SK-N-SH (cell line): ENCODE data around the gene ETS2. TPM values are rescaled to one million over a fixed set of nuclear protein-coding genes. Genes with fewer than 3 reads are reported as not detected.

ENCODE experiments used
- CTCF ChIA-PET: fragments of 300-600, 350-600 bp; formaldehyde crosslinking; extraction: SDS; loops from one replicate; lab custom pipeline; 2021; lab: Yijun Ruan, JAX
- POLR2A ChIA-PET: fragments of 350-600 bp; sonication (Branson Sonifier 250); formaldehyde crosslinking; extraction: SDS; loops from one replicate; lab custom pipeline; 2020; ENCODE audit warnings: antibody characterized with exemption, inconsistent platforms; lab: Yijun Ruan, JAX
- DNase-seq: peaks from one replicate; pipeline ENCODE4 v3.0.0; 2012
- H2AFZ ChIP-seq: fragments of 200-600 bp; sonication (generic); 2 replicates; pipeline ENCODE4 v1.8.1; 2016; ENCODE audit warnings: antibody characterized with exemption, mild to moderate bottlenecking, low read depth
- H3F3A ChIP-seq: fragments of 200-600 bp; sonication (generic); replicated peaks from 2 replicates; pipeline ENCODE3; 2016; ENCODE audit warnings: antibody characterized with exemption, mild to moderate bottlenecking; ENCODE audit not compliant: insufficient read depth
- H3K27ac ChIP-seq, 2 experiments: fragments of 200-500 bp in 1 of 2; fragments of 200-600 bp in 1 of 2; sonication (Bioruptor generic) in 1 of 2; sonication (generic), shearing (Covaris generic) in 1 of 2; 2 replicates each; pipeline versions ENCODE4 v1.5.1 to v1.6.1; 2014 to 2016; ENCODE audit warnings: low read depth in 2 of 2, inconsistent platforms in 1 of 2, low read length in 1 of 2, mild to moderate bottlenecking in 1 of 2, mixed read lengths in 1 of 2
- H3K27me3 ChIP-seq: fragments of 200-600 bp; sonication (generic), shearing (Covaris generic); 2 replicates; pipeline ENCODE4 v1.6.1; 2016; ENCODE audit warnings: mixed run types; ENCODE audit not compliant: insufficient read depth
- H3K36me3 ChIP-seq, 2 experiments: fragments of 200-500 bp in 1 of 2; fragments of 200-600 bp in 1 of 2; sonication (Bioruptor generic) in 1 of 2; sonication (generic) in 1 of 2; replicated peaks in 1 of 2; 2 replicates each; pipeline versions ENCODE3 to v1.5.1; 2014 to 2016; ENCODE audit warnings: low read length in 1 of 2, mild to moderate bottlenecking in 1 of 2; ENCODE audit not compliant: insufficient read depth in 2 of 2, control insufficient read depth in 1 of 2
- H3K4me1 ChIP-seq, 2 experiments: fragments of 200-500 bp in 1 of 2; fragments of 200-600 bp in 1 of 2; sonication (Bioruptor generic) in 1 of 2; sonication (generic), shearing (Covaris generic) in 1 of 2; 2 replicates each; pipeline versions ENCODE4 v1.5.1 to v1.6.1; 2014 to 2016; ENCODE audit warnings: low read depth in 1 of 2, low read length in 1 of 2, mixed run types in 1 of 2; ENCODE audit not compliant: insufficient read depth in 2 of 2, control insufficient read depth in 1 of 2
- H3K4me2 ChIP-seq: fragments of 200-600 bp; sonication (generic), shearing (Covaris generic); 2 replicates; pipeline ENCODE4 v1.6.1; 2017; ENCODE audit warnings: mixed run types
- H3K4me3 ChIP-seq, 2 experiments: fragments of 200-500 bp in 1 of 2; fragments of 200-600 bp in 1 of 2; sonication (Bioruptor generic) in 1 of 2; sonication (generic), shearing (Covaris generic) in 1 of 2; 2 replicates each; pipeline versions ENCODE4 v1.5.1 to v1.8.1; 2014 to 2016; ENCODE audit warnings: low read depth in 2 of 2, inconsistent platforms in 1 of 2, low read length in 1 of 2, mild to moderate bottlenecking in 1 of 2, mixed read lengths in 1 of 2, moderate library complexity in 1 of 2
- H3K79me2 ChIP-seq: fragments of 200-600 bp; sonication (generic); 2 replicates; pipeline ENCODE4 v1.8.1; 2017; ENCODE audit warnings: mild to moderate bottlenecking; ENCODE audit not compliant: insufficient read depth
- H3K9ac ChIP-seq: fragments of 200-600 bp; sonication (generic); 2 replicates; pipeline ENCODE4 v1.6.1; 2017; ENCODE audit warnings: mixed run types
- H3K9me2 ChIP-seq: fragments of 200-600 bp; sonication (generic); 2 replicates; pipeline ENCODE4 v1.6.1; 2017; ENCODE audit warnings: mixed run types
- H3K9me3 ChIP-seq: fragments of 200-600 bp; sonication (generic); 2 replicates; pipeline ENCODE4 v1.6.1; 2017; ENCODE audit warnings: mixed run types, mild to moderate bottlenecking, moderate library complexity
- H4K20me1 ChIP-seq: fragments of 200-600 bp; sonication (generic); 2 replicates; pipeline ENCODE4 v1.6.1; 2017; ENCODE audit warnings: mild to moderate bottlenecking, mixed run types; ENCODE audit not compliant: insufficient read depth
- CHD2 ChIP-seq: fragments of 150-350 bp; IDR thresholded peaks from 2 replicates; pipeline ENCODE4 v1.6.1; 2018; ENCODE audit warnings: low read length; ENCODE audit not compliant: partially characterized antibody
- EP300 ChIP-seq, 2 experiments: IDR thresholded peaks; 2 replicates each; pipeline versions ENCODE4 v1.4.0 to v1.6.1; 2012; ENCODE audit warnings: borderline replicate concordance in 1 of 2, low read depth in 1 of 2, low read length in 1 of 2
- EZH2phosphoT487 ChIP-seq: fragments of 200-600 bp; sonication (generic); IDR thresholded peaks from 2 replicates; pipeline ENCODE4 v1.6.1; 2017; ENCODE audit warnings: low read depth, mixed run types, mild to moderate bottlenecking, antibody characterized with exemption, moderate library complexity, borderline replicate concordance
- FOXJ3 ChIP-seq: sonication (generic); formaldehyde crosslinking; IDR thresholded peaks from 2 replicates; pipeline ENCODE4 v1.5.1; 2020; ENCODE audit warnings: mild to moderate bottlenecking, missing genetic modification reagents
- FOXM1 ChIP-seq: IDR thresholded peaks from 2 replicates; pipeline ENCODE4 v1.4.0; 2012; ENCODE audit warnings: low read depth, mild to moderate bottlenecking
- MXI1 ChIP-seq: IDR thresholded peaks from 2 replicates; pipeline ENCODE4 v1.6.1; 2012; ENCODE audit warnings: mild to moderate bottlenecking, low read depth, low read length, improper control_type of control experiment
- NFIC ChIP-seq: IDR thresholded peaks from 2 replicates; pipeline ENCODE4 v1.4.0; 2012; ENCODE audit warnings: borderline replicate concordance
- NRF1 ChIP-seq: IDR thresholded peaks from 2 replicates; pipeline ENCODE4 v1.6.1; 2012; ENCODE audit warnings: low read depth, mild to moderate bottlenecking, low read length
- PBX3 ChIP-seq: IDR thresholded peaks from 2 replicates; pipeline ENCODE4; 2012
- POLR2AphosphoS5 ChIP-seq: IDR thresholded peaks from 2 replicates; pipeline ENCODE4 v1.6.1; 2012; ENCODE audit warnings: low read depth, low read length
- RCOR1 ChIP-seq: fragments of 150-350 bp; IDR thresholded peaks from 2 replicates; pipeline ENCODE4 v1.6.1; 2017; ENCODE audit warnings: antibody characterized with exemption, low read length
- RXRA ChIP-seq: IDR thresholded peaks from 2 replicates; pipeline ENCODE4 v1.4.0; 2012; ENCODE audit warnings: low read depth, mild to moderate bottlenecking, borderline replicate concordance
- SMC3 ChIP-seq: IDR thresholded peaks from 2 replicates; pipeline ENCODE4 v1.6.1; 2012; ENCODE audit warnings: low read depth, low read length, improper control_type of control experiment
- TAF1 ChIP-seq: IDR thresholded peaks from 2 replicates; pipeline ENCODE4 v1.6.1; 2012; ENCODE audit warnings: low read depth, mild to moderate bottlenecking, low read length, moderate library complexity, borderline replicate concordance
- TCF12 ChIP-seq: IDR thresholded peaks from 2 replicates; pipeline ENCODE4 v1.4.0; 2012
- TEAD4 ChIP-seq: IDR thresholded peaks from 2 replicates; pipeline ENCODE4 v1.4.0; 2012; ENCODE audit warnings: mild to moderate bottlenecking, borderline replicate concordance; ENCODE audit not compliant: insufficient read depth
- USF1 ChIP-seq: IDR thresholded peaks from 2 replicates; pipeline ENCODE4 v1.4.0; 2012; ENCODE audit warnings: low read depth, borderline replicate concordance
- YY1 ChIP-seq: IDR thresholded peaks from 2 replicates; pipeline ENCODE4 v1.4.0; 2012; ENCODE audit warnings: low read depth, mild to moderate bottlenecking
- WGBS: methylation state at CpG from one replicate; pipeline ENCODE4 v1.1.6; 2017; ENCODE audit warnings: low lambda C conversion rate; 5-methylcytosine and 5-hydroxymethylcytosine counted together
- polyA plus RNA-seq, 3 experiments: library from polyadenylated mRNA; depleted of rRNA; stranded (reverse); fragments of >200 nt; gene quantifications; 2 replicates each; pipeline ENCODE4 v1.2.3, GENCODE V29; 2012
- TF ChIP-seq, protein P1 (sequence below): fragments of 150-350 bp; IDR thresholded peaks from 2 replicates; pipeline ENCODE4 v1.6.1; 2016; ENCODE audit warnings: mild to moderate bottlenecking, low read depth, low read length

Gene ETS2
- polyA plus RNA-seq, 1 of the 3 experiments (the other 2 are of a cell fraction), result 16.3 TPM

DNA sequence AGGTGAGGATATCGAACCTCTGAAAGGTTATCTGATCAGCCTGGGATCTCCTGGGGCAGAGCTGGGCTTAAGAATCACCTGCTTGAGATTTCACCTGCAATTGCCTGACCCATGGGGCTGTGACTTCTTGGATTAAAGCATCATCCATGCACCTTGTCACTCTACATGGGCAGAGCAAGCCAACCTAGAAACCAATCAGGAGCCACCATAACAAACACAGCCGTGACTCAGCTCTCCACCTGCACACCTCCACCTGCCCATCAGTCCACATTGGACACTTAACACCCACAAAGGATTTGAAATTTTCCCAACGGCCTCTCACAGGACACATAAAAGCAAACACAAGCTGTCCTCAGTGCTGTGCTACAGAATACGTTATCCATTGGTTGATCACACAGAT, 35.1 kb upstream of the ETS2 start:
- Histone ChIP-seq H2AFZ (no peak overlapping the region), H3K9ac (no peak overlapping the region), H3K9me3 (no peaks in the 10 kb centered on the region), H3K36me3 (no peaks in the 10 kb centered on the region), H4K20me1 (no peaks in the 10 kb centered on the region), H3K79me2 (no peaks in the 10 kb centered on the region), H3F3A (peaks cover 29% of the 10 kb centered on the region), H3K9me2 (no peaks in the 10 kb centered on the region), H3K4me3 (no peak overlapping the region), H3K27me3 (no peaks in the 10 kb centered on the region), H3K4me2 (no peak overlapping the region), H3K27ac (no peak overlapping the region), H3K4me1 (peaks cover 28 to 38% of the 10 kb centered on the region in 2 experiments)
- WGBS, result 87% methylated on average over 4 of the region's 4 CpGs
- CTCF ChIA-PET, result interaction anchor here (0.8 to 2.5 kb wide), 5 partner anchors 9 to 367 kb away, joined by 3 to 8 read pairs (median 4); no protein-coding TSS in a partner anchor
- POLR2A ChIA-PET, result no interaction called here
- no peak for DNase-seq
- no peak for TF ChIP-seq EZH2phosphoT487
- TF ChIP-seq TAF1, result no peak
- TF ChIP-seq, protein P1, sequence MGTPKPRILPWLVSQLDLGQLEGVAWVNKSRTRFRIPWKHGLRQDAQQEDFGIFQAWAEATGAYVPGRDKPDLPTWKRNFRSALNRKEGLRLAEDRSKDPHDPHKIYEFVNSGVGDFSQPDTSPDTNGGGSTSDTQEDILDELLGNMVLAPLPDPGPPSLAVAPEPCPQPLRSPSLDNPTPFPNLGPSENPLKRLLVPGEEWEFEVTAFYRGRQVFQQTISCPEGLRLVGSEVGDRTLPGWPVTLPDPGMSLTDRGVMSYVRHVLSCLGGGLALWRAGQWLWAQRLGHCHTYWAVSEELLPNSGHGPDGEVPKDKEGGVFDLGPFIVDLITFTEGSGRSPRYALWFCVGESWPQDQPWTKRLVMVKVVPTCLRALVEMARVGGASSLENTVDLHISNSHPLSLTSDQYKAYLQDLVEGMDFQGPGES, result no peak
- no peak for TF ChIP-seq RCOR1
- no peak for TF ChIP-seq USF1
- no peak for TF ChIP-seq PBX3
- TF ChIP-seq SMC3, result no peak
- no peak for TF ChIP-seq YY1
- TF ChIP-seq EP300 (IDR thresholded peaks at IDR 0.05; ENCODE audit: borderline replicate concordance in 1 of 2, low read depth in 1 of 2, low read length in 1 of 2), result no peak
- TF ChIP-seq TCF12, result no peak
- TF ChIP-seq FOXJ3 (CRISPR knock-in tag), result no peak
- TF ChIP-seq NRF1, result no peak
- TF ChIP-seq CHD2, result no peak
- TF ChIP-seq MXI1, result no peak
- TF ChIP-seq NFIC, result no peak
- TF ChIP-seq, all 33 proteins: peak for 0

DNA sequence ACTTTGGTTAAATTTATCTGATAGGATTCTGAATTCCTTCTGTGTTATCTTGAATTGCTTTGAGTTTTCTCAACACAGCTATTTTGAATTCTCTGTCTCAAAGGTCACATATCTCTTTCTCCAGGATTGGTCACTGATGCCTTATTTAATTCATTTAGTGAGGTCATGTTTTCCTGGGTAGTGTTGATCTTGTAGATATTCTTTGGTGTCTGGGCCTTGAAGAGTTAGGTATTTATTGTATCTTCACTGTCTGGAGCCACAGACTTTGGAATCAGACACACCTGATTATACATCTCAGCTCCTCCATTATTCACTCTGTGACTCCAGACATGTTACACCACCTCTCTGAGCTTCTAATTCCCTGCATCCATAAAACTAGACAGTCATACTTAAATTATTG, 34.2 kb upstream of the ETS2 start:
- Histone ChIP-seq H3K4me3 (no peak overlapping the region), H3K9me2 (no peaks in the 10 kb centered on the region), H3K4me1 (peaks cover 28 to 38% of the 10 kb centered on the region in 2 experiments), H3K9me3 (no peaks in the 10 kb centered on the region), H3K27me3 (no peaks in the 10 kb centered on the region), H2AFZ (no peak overlapping the region), H3K79me2 (no peaks in the 10 kb centered on the region), H3K27ac (no peak overlapping the region), H4K20me1 (no peaks in the 10 kb centered on the region), H3K4me2 (peak overlapping the region; percentile 9; the same call in 1 of the 2 replicates), H3F3A (peaks cover 29% of the 10 kb centered on the region), H3K9ac (no peak overlapping the region), H3K36me3 (no peaks in the 10 kb centered on the region)
- TF ChIP-seq TEAD4, result no peak
- TF ChIP-seq POLR2AphosphoS5, result no peak
- no peak for TF ChIP-seq RCOR1
- TF ChIP-seq FOXM1, result no peak
- no peak for TF ChIP-seq RXRA
- POLR2A ChIA-PET, result no interaction called here
- DNase-seq, result no peak
- CTCF ChIA-PET, result interaction anchor here (1.5 to 2.5 kb wide), 2 partner anchors 11 to 366 kb away, joined by 4 to 8 read pairs; no protein-coding TSS in a partner anchor
